Karpas-422 (cell line): ENCODE data around the gene CLCC1. TPM values are rescaled to one million over a fixed set of nuclear protein-coding genes. Genes with fewer than 3 reads are reported as not detected.
"Not testable (repeated sequence)": the region's sequence is repeated elsewhere in the genome, so short reads cannot be mapped to it uniquely, and the experiment has no call there.

Source experiments
- DNase-seq: peaks from one replicate; pipeline ENCODE4 v3.0.0-alpha.2; 2015
- H2AFZ ChIP-seq: fragments of 200-600 bp; sonication (generic); 2 replicates; pipeline ENCODE4 v1.6.1; 2014; ENCODE audit warnings: antibody characterized with exemption, low read length, mixed read lengths
- H3K27ac ChIP-seq: fragments of 200-600 bp; sonication (generic); 2 replicates; pipeline ENCODE4 v1.5.1; 2014; ENCODE audit warnings: mild to moderate bottlenecking, low read length, moderate library complexity
- H3K27me3 ChIP-seq: fragments of 200-600 bp; sonication (generic); 2 replicates; pipeline ENCODE4 v1.6.1; 2014; ENCODE audit warnings: low read length, mixed read lengths
- H3K36me3 ChIP-seq: fragments of 200-600 bp; sonication (generic); 2 replicates; pipeline ENCODE4 v1.6.1; 2014; ENCODE audit warnings: low read length, mixed read lengths; ENCODE audit not compliant: insufficient read depth
- H3K4me1 ChIP-seq: fragments of 200-600 bp; sonication (generic); 2 replicates; pipeline ENCODE4 v1.6.1; 2014; ENCODE audit warnings: mild to moderate bottlenecking, low read length, mixed read lengths
- H3K4me2 ChIP-seq: fragments of 200-600 bp; sonication (generic); 2 replicates; pipeline ENCODE4 v1.6.1; 2014; ENCODE audit warnings: low read length, low read depth, mild to moderate bottlenecking; ENCODE audit not compliant: poor library complexity, severe bottlenecking
- H3K4me3 ChIP-seq: fragments of 200-600 bp; sonication (generic); 2 replicates; pipeline ENCODE4 v1.5.1; 2014; ENCODE audit warnings: mild to moderate bottlenecking, antibody characterized with exemption, low read length, mixed read lengths
- H3K79me2 ChIP-seq: fragments of 200-600 bp; sonication (generic); 2 replicates; pipeline ENCODE4 v1.6.1; 2014; ENCODE audit warnings: mild to moderate bottlenecking, low read length, mixed read lengths
- H3K9ac ChIP-seq: fragments of 200-600 bp; sonication (generic); 2 replicates; pipeline ENCODE4 v1.6.0; 2014; ENCODE audit warnings: low read length
- H3K9me2 ChIP-seq: fragments of 200-600 bp; sonication (generic), shearing (Covaris generic); replicated peaks from 2 replicates; pipeline ENCODE4 v1.6.0; 2014; ENCODE audit warnings: mild to moderate bottlenecking, low read length, moderate library complexity; ENCODE audit not compliant: insufficient read depth
- H3K9me3 ChIP-seq: fragments of 300-700, 200-600 bp; sonication (generic); 2 replicates; pipeline ENCODE4 v1.6.1; 2014; ENCODE audit warnings: low read length, mixed read lengths
- H4K20me1 ChIP-seq: fragments of 200-600 bp; sonication (generic); 2 replicates; pipeline ENCODE4 v1.6.1; 2014; ENCODE audit warnings: mild to moderate bottlenecking, antibody characterized with exemption, low read length, low read depth; ENCODE audit not compliant: insufficient read depth
- total RNA-seq: library from RNA; depleted of rRNA; stranded (reverse); fragments of >200 nt; shearing (Covaris generic); gene quantifications from 2 replicates; pipeline ENCODE4 v1.2.3, GENCODE V29; 2014; ENCODE audit warnings: low replicate concordance

CLCC1 gene
- total RNA-seq, 1 experiment from 2014 or later: 20.6 TPM

GRCh38 chr1:108949044-108949443 is 14.2 kb downstream of the CLCC1 start:
- Histone ChIP-seq H3K4me1 (no peaks in the 10 kb centered on the region), H3K27me3 (no peaks in the 10 kb centered on the region), H3K9me3 (no peaks in the 10 kb centered on the region), H3K27ac (no peak overlapping the region), H3K36me3 (peaks cover 12% of the 10 kb centered on the region; the same call in 1 of the 2 replicates), H2AFZ (no peak overlapping the region), H3K9ac (no peak overlapping the region), H3K4me3 (no peak overlapping the region), H3K79me2 (peaks cover 69% of the 10 kb centered on the region), H3K9me2 (no peaks in the 10 kb centered on the region), H3K4me2 (no peak overlapping the region), H4K20me1 (no peaks in the 10 kb centered on the region)
- no peak for DNase-seq

DNA sequence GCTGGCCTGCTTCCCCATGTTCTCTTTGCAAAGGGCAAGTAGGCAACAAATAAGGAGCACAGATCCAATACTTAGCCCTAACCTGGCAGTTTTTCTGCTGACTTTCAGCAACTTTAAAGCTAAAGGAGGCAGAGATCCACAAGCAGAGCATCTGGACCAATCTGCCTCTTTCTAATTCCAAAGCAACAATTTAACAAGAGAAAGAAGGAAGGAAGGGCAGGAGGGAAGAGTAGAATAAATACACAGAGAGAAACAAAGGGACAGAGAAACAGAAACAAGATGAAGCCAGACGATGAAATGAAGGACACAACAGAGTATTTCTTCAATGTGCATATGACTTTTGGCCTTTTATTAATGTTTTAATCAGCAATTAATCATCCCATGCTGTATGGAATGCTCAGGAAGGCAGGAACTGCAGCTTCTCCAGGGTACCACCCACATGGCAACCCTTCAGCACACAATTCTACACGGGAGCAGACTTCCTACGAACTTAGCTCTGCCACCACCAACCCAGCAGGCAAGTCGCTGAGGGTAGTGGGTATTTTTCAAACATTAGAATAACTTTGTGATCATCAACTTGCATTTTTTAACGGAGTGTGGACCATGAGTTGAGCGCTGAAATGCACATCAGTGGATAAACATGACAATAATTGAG is 15.3 kb downstream of the CLCC1 start:
- H3K27me3 ChIP-seq: no peaks in the 10 kb centered on the region
- no peak overlapping the region for H2AFZ ChIP-seq
- H3K9me3 ChIP-seq: no peaks in the 10 kb centered on the region
- H3K36me3 ChIP-seq: peaks cover 21% of the 10 kb centered on the region; the same call in 1 of the 2 replicates
- H3K4me2 ChIP-seq: no peak overlapping the region
- H3K9ac ChIP-seq: no peak overlapping the region
- H3K27ac ChIP-seq: no peak overlapping the region
- no peaks in the 10 kb centered on the region for H3K9me2 ChIP-seq
- no peaks in the 10 kb centered on the region for H3K4me1 ChIP-seq
- H3K4me3 ChIP-seq: no peak overlapping the region
- no peak for DNase-seq
- H4K20me1 ChIP-seq: no peaks in the 10 kb centered on the region
- H3K79me2 ChIP-seq: peaks cover 58% of the 10 kb centered on the region

DNA sequence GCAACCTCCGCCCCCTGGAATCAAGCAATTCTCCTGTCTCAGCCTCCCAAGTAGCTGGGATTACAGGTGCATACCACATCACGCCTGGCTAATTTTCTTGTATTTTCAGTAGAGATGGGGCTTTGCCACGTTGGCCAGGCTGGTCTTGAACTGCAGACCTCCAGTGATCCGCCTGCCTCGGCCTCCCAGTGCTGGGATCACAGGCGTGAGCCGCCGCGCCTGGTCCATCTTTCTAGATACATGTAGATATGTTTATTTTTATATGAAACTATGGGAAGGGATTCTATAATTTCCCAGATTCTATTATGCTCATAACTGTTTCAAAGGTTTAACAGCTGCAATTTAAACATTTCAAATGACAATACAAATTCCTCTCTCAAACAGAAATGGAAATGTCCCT is 27.1 kb downstream of the CLCC1 start:
- no peaks in the 10 kb centered on the region for H3K4me1 ChIP-seq
- H3K36me3 ChIP-seq: peaks cover 64% of the 10 kb centered on the region
- H3K9me2 ChIP-seq: no peaks in the 10 kb centered on the region
- no peaks in the 10 kb centered on the region for H3K9me3 ChIP-seq
- H2AFZ ChIP-seq: no peak overlapping the region
- DNase-seq: no peak
- no peak overlapping the region for H3K4me3 ChIP-seq
- no peak overlapping the region for H3K9ac ChIP-seq
- no peaks in the 10 kb centered on the region for H3K79me2 ChIP-seq
- no peaks in the 10 kb centered on the region for H3K27me3 ChIP-seq
- no peak overlapping the region for H3K4me2 ChIP-seq
- H4K20me1 ChIP-seq: no peaks in the 10 kb centered on the region
- no peak overlapping the region for H3K27ac ChIP-seq

- H2AFZ ChIP-seq: no peak overlapping the region
- H3K27me3 ChIP-seq: no peaks in the 10 kb centered on the region
Observed at GRCh38 chr1:108933944-108934343, 29.3 kb downstream of the CLCC1 start.

GRCh38 chr1:108927565-108927964 is 35.7 kb downstream of the CLCC1 start:
- not testable (repeated sequence) for H4K20me1 ChIP-seq, H3K27me3 ChIP-seq, H3K4me2 ChIP-seq, H3K27ac ChIP-seq, DNase-seq, H3K9me2 ChIP-seq, H3K9ac ChIP-seq, H3K79me2 ChIP-seq, H3K4me1 ChIP-seq, H3K9me3 ChIP-seq, H3K4me3 ChIP-seq, H2AFZ ChIP-seq
- H3K36me3 ChIP-seq: peaks cover 58% of the 10 kb centered on the region; the same call in 1 of the 2 replicates

More at GRCh38 chr1:108933944-108934343, 29.3 kb downstream of the CLCC1 start:
- no peak overlapping the region for H3K27ac ChIP-seq
- H3K9me2 ChIP-seq: no peaks in the 10 kb centered on the region
- peaks cover 65% of the 10 kb centered on the region for H3K36me3 ChIP-seq
- no peaks in the 10 kb centered on the region for H3K9me3 ChIP-seq
- H3K4me3 ChIP-seq: no peak overlapping the region
- H3K79me2 ChIP-seq: no peaks in the 10 kb centered on the region
- no peaks in the 10 kb centered on the region for H4K20me1 ChIP-seq
- no peaks in the 10 kb centered on the region for H3K4me1 ChIP-seq
- DNase-seq: no peak
- no peak overlapping the region for H3K4me2 ChIP-seq
- no peak overlapping the region for H3K9ac ChIP-seq

DNA sequence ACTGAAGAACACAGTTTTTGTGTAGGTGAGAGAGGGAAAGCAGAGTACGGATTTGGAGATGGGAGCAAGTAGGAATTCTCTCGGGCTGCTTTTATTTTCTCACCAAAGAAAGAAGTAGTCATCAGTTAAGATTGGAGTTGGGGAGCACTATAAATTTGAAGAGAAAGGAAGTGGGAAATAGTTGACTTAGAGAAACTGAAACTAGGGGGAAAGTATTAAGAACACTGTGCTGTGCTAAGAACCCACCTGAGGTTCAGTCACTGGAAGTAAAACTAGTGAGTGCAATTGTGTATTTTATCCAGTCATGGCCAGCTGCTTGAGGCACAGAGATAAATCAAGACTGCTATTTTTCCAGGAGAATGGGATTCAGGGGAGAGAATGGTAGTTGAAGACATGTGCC is 37.4 kb downstream of the CLCC1 start:
- Histone ChIP-seq H3K4me3 (no peak overlapping the region), H3K4me2 (no peak overlapping the region), H3K9ac (no peak overlapping the region), H2AFZ (no peak overlapping the region), H3K4me1 (no peaks in the 10 kb centered on the region), H3K27me3 (no peaks in the 10 kb centered on the region), H3K36me3 (peaks cover 45% of the 10 kb centered on the region; the same call in 1 of the 2 replicates), H4K20me1 (no peaks in the 10 kb centered on the region), H3K27ac (no peak overlapping the region), H3K9me3 (no peaks in the 10 kb centered on the region), H3K9me2 (no peaks in the 10 kb centered on the region), H3K79me2 (no peaks in the 10 kb centered on the region)
- no peak for DNase-seq

- no peak overlapping the region for H2AFZ ChIP-seq
- no peak overlapping the region for H3K4me2 ChIP-seq
- no peaks in the 10 kb centered on the region for H4K20me1 ChIP-seq
- H3K27me3 ChIP-seq: no peaks in the 10 kb centered on the region
- H3K36me3 ChIP-seq: no peaks in the 10 kb centered on the region
- no peaks in the 10 kb centered on the region for H3K9me3 ChIP-seq
- no peaks in the 10 kb centered on the region for H3K79me2 ChIP-seq
- no peak overlapping the region for H3K9ac ChIP-seq
- no peaks in the 10 kb centered on the region for H3K9me2 ChIP-seq
- no peak for DNase-seq
- no peaks in the 10 kb centered on the region; the same call in 1 of the 2 replicates for H3K4me1 ChIP-seq
- no peak overlapping the region for H3K27ac ChIP-seq
- no peak overlapping the region for H3K4me3 ChIP-seq
Observed at GRCh38 chr1:108916788-108917187, 46.5 kb downstream of the CLCC1 start.
